HG03097 (cell line): ENCODE data around the gene GPC1.

Source experiments
- ATAC-seq: cut with Tn5 transposase; IDR thresholded peaks from one replicate; pipeline ENCODE4 v1.9.1; 2021; ENCODE audit not compliant: unreplicated experiment, low FRiP score

GPC1 gene

DNA sequence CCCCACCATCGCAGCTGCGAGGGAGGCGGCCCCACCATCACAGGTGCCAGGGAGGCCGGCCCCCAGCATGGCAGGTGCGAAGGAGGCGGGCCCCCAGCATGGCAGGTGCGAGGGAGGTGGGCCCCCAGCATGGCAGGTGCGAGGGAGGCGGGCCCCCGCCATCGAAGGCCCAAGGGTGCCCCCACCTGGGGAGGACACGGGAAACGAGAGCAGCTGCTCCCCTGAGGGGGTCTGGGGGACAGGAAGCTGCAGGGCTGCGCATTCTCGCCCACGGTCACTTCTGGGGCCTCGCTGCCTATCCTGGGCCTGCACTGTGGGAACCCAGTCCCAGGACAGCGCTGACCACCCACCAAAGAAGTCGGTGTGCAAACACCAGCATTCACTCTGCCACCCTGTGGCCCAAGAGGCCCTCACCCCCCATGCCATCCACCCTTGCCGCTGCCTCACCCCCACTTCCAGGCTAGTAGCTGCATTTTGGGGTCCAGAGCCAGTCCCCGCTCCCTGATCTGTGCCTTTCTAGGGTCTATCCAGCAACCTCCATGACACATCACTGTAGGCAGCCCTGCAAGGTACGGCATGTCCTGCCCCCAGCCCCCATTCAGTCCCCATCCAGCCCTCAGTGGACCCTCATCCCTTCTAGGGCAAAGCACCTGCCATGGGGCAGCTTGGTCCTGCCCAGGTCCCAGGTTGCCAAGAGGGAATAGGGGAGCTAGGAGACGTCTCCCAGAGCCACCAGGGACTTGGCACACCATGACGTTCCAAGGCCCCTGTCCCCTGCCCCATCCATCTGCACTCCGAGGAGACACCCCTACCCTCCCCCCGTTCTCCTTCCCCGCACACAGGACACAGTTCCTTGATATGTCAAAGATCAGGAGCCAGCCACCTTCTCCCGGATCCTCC lies 24.0 kb upstream of the GPC1 start:
- no peak for ATAC-seq

DNA sequence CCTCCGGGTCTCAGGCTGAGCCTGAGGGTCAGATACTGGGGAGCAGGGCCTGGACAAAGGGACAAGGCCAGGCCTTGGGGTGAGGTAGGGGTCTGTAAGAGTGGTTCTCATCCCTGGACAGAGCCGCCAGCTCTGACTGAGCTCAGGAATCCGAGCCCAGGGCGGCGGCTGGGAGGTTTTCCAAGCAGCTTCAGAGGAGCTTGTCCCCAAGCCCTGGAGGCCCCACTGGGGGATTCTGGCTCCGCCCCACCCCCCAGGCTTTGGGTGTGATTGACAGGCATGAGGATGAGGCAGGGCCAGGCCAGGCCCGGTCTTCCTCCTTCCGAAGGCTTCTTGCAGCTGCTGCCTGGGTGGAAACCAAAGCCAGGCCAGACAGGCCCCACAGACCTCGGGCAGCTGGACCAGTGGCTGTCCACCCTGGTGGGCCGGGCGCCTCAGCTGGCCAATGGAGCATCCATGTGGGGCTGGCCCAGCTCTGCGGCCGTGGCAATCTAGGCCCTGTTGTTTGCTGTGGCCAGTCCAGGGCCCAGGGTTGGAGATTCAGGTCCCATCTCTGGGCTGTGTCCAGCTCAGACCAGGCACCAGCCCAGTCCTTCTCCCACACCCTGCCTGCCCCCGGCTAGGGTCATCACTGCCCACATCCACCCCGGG lies 23.1 kb upstream of the GPC1 start:
- ATAC-seq: no peak

DNA sequence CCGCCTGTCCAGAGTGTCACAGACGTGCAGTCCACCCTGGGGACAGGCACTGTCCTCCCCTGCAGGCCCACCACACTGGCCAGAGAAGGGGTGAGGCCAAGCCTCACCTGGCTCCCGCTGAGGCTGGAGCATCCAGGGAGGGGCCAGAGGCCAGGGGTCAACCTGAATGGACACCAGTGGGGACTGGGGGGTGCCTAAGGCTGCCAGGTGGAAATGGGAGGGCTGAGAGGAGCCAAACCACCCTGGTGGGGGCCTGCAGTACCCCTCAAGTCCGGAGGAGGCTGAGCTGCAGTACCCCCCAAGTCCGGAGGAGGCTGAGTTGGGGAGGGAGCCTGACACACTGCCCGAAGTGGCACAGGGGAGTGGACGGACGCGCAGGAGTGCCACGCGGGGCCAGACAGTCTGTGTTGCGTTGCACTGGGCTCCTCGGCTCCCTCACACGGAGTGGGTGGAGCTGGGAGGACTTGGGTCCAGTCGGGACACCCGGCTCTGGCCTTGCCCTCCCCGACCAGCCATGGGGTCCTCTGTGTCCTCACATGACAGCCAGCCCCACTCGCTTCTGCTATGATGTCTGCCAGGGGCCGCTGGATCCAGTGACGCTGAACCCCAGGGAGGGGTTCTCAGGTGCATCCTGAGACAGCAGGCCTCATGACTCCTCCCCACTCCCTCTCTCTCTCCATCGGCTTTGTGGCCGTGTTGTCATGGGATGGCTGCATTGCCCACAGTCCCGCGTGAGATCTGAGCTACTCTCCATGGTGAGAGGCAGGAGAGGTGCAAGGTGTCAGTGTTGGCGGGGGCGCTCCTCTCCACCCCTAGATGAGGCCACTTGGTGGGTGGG lies 22.3 kb upstream of the GPC1 start:
- no peak for ATAC-seq

DNA sequence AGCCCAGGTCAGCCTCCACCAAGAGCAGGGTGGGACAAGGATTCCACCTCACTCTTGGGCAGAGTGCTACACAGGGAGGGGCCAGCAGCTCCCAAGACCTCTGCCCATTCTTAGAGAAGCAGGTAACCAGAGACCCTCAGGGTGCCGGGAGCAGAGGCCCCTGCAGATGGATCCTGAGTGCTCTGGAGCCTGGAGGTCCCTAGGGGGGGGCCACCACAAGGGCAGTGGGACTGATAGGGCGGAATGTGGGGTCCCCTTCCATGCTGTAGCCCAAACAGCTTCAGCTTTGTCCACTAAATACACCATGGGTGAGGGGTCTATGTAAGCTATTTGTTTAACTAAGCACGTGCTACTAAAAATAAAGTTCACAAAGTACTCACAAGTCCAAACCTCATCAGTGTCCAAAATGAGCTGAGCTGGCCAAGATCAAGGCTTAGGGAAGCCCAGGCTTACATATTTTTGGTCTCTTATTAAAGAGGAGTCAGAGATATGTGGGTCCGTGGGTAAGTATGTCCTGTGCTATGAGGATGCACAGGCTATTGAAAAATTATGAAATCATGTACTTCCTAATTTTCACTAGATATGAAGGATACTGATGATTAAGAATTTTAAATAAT lies 21.5 kb upstream of the GPC1 start:
- ATAC-seq: no peak

DNA sequence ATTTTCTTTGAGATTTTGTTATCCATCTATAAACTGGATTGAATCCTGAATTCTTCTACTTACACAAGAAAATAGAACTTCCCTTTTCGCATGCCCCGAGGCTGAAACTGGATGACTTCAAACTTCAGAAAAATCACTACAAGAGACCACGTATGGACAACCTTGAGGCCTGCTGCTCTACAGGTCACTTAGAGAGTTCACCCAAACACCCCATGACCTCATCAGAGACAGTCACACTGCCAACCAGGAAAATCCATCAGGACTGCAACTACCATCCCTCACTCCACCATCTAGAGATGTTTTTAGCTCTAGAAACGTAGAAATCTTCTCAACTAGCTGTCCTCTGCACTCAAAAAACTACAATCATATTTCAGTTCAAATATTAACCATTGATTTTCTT lies 18.6 kb upstream of the GPC1 start:
- no peak for ATAC-seq

DNA sequence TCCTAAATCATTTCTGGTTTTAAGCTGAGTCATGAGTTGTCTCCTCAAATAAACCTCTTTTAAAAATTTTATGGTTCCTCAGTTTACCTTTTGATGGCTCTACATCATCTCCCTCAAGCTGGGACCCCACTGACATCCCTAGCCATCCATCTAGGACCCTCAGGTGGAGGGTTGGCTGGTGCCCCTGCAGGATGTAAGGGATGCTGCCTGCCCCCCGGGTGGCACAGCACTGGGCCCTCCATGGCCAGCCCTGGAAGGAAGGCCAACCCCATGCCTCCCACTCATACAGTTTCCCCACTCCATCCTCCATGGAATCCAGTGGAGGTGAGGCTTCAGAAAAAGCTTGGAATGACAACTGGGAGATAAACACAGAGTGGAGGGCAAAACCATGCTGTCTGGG lies 17.2 kb upstream of the GPC1 start:
- ATAC-seq: no peak

DNA sequence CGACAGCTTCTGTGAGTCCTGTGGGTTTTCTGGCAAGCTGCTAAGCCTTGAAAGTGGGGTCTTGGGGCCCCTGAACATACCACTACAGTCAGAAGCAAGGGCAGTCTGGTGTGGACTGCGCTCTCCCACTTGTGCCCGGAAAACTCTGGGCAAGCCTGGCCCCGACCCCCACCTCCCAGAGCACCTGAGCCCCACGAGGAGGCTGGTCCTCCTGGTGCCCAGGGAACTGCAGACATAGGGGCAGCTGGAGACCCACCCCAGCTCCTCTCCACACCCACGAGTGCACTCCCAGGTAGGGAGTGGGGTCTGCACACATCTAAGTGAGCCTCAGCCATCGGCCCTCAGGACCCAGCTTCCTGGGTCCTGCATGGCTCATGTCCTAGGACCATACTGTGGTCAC lies 16.2 kb upstream of the GPC1 start:
- ATAC-seq: no peak

DNA sequence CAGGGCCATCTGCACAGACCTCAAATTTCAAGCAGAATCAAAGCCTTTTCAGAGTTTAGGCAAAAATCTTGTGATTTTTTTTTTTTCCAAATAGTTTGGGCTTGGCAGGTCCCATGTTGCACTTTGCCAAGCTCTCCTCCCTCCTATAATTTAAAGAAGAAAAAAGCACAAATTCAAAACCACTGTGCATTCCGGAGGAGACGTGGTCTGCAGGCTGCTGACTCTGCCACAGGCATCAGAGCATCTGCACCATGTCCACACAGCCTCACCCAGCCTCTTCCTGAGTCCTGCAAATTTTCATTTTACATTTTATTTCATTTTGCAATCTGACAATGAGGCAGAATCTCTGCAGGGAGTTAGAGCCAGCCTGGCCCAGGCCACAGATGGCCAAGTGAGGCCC lies 15.7 kb upstream of the GPC1 start:
- no peak for ATAC-seq

DNA sequence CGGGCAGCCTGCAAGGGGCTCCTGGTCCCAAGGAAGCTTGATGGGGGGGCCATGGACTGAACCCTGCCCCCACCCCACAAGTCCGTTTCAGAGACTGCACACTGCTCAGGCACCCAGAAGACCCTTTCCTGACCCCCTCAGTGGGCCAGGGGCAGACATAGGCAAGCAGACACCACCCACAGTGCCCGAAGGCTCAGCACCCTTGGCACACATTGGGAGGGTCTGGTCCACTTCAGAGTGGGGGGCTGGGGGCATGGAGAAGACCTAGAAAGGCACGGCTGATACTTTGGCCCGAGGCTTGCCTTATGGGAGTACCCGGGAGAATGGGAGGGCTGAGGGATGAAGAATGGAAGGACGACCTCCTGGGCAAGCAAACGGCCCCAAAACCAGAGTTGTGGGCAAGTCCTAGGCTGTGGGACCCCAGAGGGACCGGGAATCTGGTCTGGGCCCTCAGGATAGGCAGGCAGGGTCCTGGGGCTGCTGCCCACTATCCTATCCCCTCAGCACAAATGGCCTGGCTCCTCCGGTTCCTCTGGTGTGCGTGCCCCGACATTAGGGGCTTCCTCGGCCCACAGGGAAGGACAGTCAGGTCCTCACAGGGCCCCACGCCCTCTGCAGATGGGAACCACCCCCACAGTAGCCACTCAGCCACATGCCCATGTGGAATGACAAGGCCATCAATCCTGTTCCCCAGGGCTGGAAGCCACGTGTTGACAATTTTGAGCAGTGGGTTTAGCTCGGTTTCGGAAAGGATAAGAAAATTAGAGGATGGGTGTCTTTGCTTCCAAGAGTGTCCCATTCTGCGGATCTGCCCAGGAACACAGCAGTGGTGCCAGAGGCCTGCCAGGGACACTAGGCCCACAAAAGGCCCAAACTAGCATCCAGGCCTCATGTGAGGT lies 15.0 kb upstream of the GPC1 start:
- ATAC-seq: no peak

DNA sequence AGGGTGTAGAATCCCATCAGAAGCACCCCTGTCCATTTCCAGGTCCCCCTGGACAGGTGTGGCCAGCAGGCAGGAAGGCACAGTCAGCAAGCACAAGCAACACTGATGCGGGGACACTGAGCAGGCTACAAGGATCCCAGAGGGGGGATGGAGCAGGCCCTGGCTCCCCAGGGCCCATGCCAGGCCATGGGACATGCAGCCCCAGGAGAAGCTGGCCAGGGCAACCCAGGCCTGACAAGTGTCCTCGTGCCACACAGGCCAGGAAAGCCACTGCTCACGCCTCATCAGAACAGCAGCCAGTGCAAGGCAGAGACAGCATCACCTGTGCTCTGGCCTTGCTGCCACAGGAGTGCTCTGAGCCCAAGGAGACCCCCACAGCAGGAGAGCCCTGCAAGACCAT lies 14.1 kb upstream of the GPC1 start:
- no peak for ATAC-seq

DNA sequence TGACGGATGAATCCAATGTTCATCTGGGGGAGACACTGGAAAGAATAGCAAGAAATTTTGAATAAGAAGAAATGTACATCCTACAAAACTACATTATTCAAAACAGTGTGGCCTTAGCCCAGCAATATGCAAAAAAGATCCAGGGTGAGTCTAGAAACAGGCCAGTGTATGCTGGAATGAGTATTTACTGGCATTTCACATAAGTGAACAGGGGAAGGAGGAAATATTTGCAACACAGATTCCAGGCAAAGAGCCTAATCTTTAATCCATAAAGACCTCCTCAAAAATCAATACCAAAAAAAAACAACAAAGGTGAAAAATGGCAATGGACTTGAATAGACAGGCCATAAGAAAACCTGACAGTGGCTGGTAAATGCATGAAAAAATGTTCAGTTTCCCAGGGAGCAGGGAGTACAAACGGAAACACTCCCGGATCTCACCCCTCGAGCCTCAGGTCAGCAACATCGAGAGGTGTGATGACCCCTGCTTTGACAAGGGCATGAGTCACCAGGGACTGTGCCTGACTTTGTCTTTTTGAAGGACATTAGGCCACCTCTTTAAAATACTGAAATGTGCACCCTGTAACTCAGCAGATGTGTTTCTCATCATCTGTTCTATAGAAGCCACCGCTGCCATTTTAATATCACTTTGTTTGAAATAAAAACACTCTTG lies 12.7 kb upstream of the GPC1 start:
- ATAC-seq: no peak

DNA sequence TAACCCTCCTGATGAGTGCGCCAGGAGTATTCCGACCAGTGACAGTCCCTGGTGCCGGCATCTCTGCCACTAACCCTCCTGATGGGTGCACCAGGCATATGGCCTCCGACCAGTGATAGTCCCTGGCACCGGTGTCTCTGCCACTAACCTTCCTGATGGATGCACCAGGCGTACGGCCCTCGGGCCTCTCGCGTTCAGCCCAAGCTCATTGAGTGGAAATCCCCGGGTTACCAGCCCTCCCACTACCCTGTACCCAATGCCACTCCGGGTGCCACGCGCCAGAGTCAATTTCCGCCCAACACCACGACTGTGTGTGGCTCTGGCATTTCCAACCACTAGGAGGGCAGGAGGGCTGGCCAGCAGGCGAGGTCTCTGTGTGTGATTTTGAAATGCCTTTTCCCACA lies 11.7 kb upstream of the GPC1 start:
- ATAC-seq: no peak

DNA sequence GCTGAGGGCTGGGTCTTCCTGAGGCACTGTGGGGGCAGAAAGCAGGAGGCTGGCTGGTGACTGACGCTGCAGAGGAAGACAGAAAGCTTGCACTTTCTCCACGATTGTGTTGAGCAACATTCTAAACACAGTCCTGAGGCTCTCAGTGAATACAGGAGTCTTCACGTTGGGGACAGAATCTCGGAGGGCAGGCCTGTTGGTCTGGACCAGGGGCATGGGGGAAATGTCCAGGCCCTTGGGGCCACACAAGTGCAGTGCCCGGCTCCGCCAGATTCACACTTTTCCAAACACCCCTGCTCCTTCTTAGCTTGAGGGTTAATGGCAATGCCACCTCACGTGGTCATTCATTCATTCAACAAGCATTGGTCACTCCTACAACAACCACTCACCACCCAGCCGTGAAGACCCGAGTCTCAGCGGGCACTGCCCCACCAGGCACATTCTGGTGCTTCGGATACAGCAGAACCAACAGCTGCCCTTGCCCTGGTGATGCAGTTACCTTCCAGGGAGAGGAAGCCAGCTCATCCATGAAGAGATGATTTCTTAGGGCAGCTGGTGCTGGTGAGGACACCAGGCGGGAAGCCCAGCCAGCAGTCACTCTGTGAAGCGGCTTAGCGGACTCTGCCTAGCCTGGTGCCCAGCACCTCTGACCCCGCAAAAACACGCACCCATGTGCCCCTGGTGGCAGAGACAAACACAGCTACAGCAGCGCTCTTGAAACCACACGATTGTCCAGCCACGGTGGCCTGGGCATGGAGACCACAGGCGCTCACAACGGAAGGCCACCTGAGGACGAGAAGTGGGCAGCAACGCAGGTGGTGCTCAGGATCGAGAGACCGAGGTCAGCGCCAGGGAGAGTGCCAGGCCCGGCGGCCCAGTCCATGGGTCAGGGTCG lies 10.9 kb upstream of the GPC1 start:
- no peak for ATAC-seq

DNA sequence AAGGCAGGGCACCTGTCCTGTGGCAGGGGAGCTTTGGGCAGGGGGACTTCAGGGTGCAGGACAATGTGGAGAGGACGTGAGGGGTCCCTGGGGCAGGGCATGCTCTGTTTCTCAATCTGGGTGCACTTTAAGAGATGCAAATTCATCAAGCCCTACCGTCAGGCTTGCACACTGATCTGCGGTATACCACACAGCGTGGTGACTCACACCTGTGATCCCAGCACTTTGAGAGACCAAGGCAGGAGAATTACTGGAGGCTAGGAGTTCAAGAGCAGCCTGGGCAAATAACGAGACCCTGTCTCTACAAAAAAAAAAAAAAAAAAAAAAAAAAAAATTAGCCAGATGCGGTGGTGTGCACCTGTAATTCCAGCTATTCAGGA lies 10.2 kb upstream of the GPC1 start:
- ATAC-seq: no peak

DNA sequence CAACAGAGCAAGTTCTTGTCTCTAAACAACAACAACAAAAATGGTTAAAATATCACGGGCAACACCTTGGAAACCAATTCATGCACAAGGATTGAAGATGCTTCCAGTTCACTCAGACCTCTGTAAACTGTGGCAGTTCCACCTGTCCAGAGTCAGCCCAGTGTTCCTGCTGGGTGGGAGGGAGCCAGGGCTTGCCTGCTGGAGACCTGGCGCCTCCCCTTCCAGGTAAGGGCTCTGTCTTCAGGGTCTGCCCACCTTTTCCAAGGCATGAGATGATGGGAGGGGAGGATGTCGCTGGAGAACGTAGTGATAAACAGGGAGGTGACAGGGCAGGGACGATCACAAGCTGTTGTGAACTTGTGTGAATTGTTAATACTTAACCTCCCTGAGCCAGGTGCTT lies 9.8 kb upstream of the GPC1 start:
- ATAC-seq: no peak

DNA sequence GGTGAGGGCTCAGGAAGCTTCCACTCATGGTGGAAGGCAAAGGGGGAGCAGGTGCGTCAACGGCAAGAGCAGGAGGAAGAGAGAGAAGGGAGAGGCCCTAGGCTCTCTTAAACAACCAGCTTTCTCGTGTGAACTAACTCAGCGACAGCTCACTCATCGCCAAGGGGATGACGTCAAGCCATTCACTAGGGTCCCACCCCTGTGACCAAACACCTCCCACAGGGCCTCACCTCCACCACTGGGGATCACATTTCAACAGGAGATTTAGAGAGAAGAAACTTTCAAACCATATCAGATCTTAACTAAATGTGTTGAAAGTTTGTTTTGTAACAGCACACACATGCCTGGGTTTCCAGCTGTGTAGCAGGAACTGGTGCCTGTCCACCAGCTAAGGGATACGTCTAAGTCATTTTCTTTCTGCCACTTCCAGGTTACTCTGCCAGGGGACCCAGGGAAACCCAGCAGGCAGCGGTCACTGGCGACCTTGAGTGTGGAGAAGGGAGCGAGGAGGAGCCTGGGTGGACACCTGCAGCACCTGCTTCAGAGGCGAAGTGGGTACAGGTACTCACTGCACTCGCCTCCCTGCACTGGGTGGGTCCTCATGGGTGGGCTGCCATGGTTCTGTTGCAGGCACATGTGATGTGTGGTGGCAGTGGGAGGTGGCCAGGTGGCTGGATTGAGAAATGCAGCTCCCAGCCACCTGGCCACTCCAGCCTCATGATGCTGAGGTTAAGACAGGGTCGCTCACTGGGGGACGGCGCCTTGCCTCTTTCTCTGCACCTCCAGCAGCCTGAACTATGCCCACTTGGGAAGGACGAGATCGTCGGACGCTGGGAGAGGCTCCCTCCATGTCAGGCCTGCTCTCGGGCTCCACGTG lies 8.4 kb upstream of the GPC1 start:
- no peak for ATAC-seq

DNA sequence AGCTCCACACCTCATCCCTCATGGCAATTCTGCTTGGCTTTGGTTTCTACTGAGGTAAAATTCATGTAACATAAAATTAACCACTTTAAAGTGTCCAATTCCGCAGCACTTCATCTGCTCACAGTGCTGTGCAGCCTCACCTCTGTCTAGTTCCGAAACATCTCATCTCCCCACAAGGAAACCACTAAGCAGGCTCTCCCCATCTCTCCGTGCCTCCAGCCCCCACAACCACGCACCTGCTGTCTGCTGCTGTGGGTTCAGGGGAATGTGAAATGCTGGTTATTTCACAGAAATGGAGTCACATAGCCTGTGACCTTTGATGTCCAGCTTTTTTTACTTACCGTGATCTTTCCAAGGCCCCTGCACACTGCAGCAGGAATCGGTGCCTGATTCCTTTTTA lies 7.7 kb upstream of the GPC1 start:
- no peak for ATAC-seq

DNA sequence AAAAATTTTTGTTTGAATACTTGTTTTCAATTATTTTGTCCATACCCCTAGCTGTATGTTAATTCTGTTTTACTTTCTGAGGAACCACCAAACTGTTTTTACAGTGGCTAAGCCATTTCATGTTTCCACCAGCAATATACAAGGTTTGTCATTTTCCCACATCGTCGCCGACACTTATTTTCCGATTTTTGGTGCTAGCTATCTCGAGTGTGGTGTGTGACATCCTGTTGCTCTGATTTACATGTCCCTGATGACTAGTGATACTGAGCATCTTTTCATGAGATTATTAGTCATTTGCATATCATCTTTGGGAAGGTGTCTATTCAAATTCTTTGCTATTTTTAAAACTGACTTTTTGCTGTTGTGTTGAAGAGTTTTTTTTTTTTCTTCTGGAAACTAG lies 7.2 kb upstream of the GPC1 start:
- ATAC-seq: no peak
